Activated CD4-positive, alpha-beta memory T cell treated with anti-CD3 and anti-CD28 coated beads for 36 hours (primary cell): Measurements from ENCODE around the gene TOR2A. TPM values are rescaled to one million over a fixed set of nuclear protein-coding genes. Genes with fewer than 3 reads are reported as not detected.
A peak's percentile ranks its signal among the peaks of the same experiment; 100 is the strongest.

Experiments
- CTCF ChIA-PET: fragments of 350-600 bp; sonication (Branson Sonifier 250); formaldehyde crosslinking; loops from one replicate; lab custom pipeline; 2021; ENCODE audit warnings: antibody characterized with exemption, inconsistent platforms; lab: Charles Lee
- POLR2A ChIA-PET: fragments of 350-600 bp; sonication (Branson Sonifier 250); formaldehyde crosslinking; loops from one replicate; lab custom pipeline; 2021; ENCODE audit warnings: antibody characterized with exemption; lab: Charles Lee
- DNase-seq: peaks from one replicate; pipeline ENCODE4 v3.0.0-alpha.2; 2020
- H3K27ac Mint-ChIP-seq: one replicate; pipeline ENCODE4 v1.8.0; 2021; ENCODE audit warnings: mixed read lengths
- H3K27me3 Mint-ChIP-seq: one replicate; pipeline ENCODE4 v1.8.0; 2021; ENCODE audit warnings: mixed read lengths
- H3K36me3 Mint-ChIP-seq: one replicate; pipeline ENCODE4 v1.8.0; 2021; ENCODE audit warnings: mixed read lengths
- H3K4me1 Mint-ChIP-seq: one replicate; pipeline ENCODE4 v1.8.0; 2021; ENCODE audit warnings: low read depth, mixed read lengths
- H3K4me3 Mint-ChIP-seq: one replicate; pipeline ENCODE4 v1.8.0; 2021; ENCODE audit warnings: mild to moderate bottlenecking, mixed read lengths
- H3K9me3 Mint-ChIP-seq: one replicate; pipeline ENCODE4 v1.8.0; 2021; ENCODE audit warnings: mixed read lengths
- intact Hi-C: fragments of 100-400 bp; cut with micrococcal nuclease; formaldehyde crosslinking; loops from one replicate; pipeline ENCODE4 v1.15.1; 2023
- total RNA-seq, 2 experiments: library from RNA; stranded (reverse); gene quantifications; one replicate each; pipeline ENCODE4 v1.2.3, GENCODE V29; 2021

The TOR2A gene
- total RNA-seq, 2 experiments from 2014 or later = 12.7 to 16.2 TPM

GRCh38 chr9:127755061-127756060, 20.3 kb upstream of the TOR2A start:
- ChIA-PET POLR2A (interaction anchor here (1.2 kb wide), 1 partner anchor 12 kb away, joined by 5 read pairs; no protein-coding TSS in a partner anchor), CTCF (interaction anchor here (0.8 kb wide), 1 partner anchor 21 kb away, joined by 3 read pairs; the partner anchor contains the start of gene TOR2A)
- H3K27me3 Mint-ChIP-seq = no peaks in the 10 kb centered on the region
- no peak overlapping the region for H3K4me3 Mint-ChIP-seq
- no peaks in the 10 kb centered on the region for H3K4me1 Mint-ChIP-seq
- peaks cover 13% of the 10 kb centered on the region for H3K36me3 Mint-ChIP-seq
- no peak overlapping the region for H3K27ac Mint-ChIP-seq
- intact Hi-C loops = no loop called here
- no peak for DNase-seq
- no peaks in the 10 kb centered on the region for H3K9me3 Mint-ChIP-seq

DNA sequence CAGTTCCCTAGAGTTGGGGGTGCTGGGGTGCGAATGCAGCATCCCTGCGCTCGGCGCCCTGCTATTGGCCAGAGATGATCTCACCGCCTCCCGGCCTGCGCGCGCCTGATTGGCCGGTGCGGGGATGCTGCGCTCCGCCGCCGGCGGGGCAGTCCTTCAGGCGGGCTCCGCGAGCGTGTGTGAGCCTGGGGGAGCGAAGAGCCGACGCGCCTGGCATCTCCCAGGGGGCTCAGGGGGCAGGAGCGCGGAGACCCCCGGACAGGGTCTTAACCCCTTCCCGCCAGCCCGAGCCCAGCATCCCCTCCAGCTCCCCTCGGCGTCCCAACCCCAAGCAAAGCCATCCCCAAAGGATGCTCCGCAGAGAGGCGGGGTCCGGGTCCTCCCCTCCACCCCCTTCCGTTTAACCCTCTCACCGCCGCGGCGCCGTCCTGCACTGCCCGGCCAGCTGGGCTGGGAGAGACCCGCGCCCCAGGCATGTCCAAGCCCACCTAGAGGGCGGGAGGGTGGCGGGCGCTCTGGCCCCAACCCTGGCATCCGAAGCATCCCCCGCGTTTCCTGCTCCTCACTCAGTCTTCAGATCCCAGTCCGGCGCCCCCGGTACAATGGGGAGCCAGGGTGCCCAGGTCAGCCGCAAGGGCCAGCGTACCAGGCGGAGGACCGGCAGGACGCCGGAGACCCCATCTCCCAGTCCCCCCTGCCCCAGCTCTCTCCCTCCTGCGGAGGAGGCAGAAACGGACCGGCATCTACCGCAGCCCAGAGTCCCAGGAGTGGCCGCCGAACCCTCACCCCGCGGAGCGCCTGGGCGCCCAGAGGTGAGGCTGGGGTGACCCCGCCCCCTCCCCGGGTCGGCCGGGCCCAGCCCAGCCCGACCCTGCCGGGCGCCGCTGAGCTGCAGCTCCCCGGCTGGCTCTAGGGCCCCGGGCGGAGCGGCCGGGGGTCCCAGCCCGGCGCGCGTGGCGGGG, 19.3 kb upstream of the TOR2A start:
- no peaks in the 10 kb centered on the region for H3K27me3 Mint-ChIP-seq
- no peak overlapping the region for H3K27ac Mint-ChIP-seq
- intact Hi-C loops = no loop called here
- H3K4me1 Mint-ChIP-seq = no peaks in the 10 kb centered on the region
- no peak overlapping the region for H3K4me3 Mint-ChIP-seq
- no peak for DNase-seq
- H3K9me3 Mint-ChIP-seq = no peaks in the 10 kb centered on the region
- H3K36me3 Mint-ChIP-seq = peaks cover 18% of the 10 kb centered on the region
- CTCF ChIA-PET = interaction anchor here (0.6 to 1.1 kb wide), 2 partner anchors 11 to 290 kb away, joined by 3 read pairs; no protein-coding TSS in a partner anchor
- POLR2A ChIA-PET = no interaction called here

DNA sequence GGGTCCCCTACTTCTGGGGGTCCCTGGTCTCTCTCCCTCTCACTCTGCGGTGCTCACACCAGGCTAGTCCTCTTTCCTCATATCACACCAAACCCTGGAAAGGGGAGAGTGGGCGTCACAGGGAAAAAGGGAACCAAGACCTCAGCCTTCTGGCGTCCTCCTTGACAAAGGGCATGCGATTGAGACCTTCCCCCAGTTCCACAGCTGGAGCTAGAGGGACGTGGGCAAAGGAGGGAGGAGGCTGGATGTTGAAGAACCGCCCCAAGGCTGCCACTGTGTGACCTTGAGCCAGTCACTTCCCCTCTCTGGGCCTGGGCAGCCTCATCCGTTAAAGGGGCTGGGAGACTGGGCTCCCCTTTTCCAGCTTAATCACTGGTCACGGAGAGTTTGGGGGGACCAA, 18.5 kb upstream of the TOR2A start:
- POLR2A ChIA-PET = no interaction called here
- no peaks in the 10 kb centered on the region for H3K27me3 Mint-ChIP-seq
- CTCF ChIA-PET = interaction anchor here (0.6 to 1.1 kb wide), 2 partner anchors 12 to 289 kb away, joined by 3 read pairs; no protein-coding TSS in a partner anchor
- DNase-seq = no peak
- H3K36me3 Mint-ChIP-seq = peaks cover 19% of the 10 kb centered on the region
- intact Hi-C loops = no loop called here
- H3K4me3 Mint-ChIP-seq = no peak overlapping the region
- H3K4me1 Mint-ChIP-seq = no peaks in the 10 kb centered on the region
- H3K27ac Mint-ChIP-seq = no peak overlapping the region
- no peaks in the 10 kb centered on the region for H3K9me3 Mint-ChIP-seq

DNA sequence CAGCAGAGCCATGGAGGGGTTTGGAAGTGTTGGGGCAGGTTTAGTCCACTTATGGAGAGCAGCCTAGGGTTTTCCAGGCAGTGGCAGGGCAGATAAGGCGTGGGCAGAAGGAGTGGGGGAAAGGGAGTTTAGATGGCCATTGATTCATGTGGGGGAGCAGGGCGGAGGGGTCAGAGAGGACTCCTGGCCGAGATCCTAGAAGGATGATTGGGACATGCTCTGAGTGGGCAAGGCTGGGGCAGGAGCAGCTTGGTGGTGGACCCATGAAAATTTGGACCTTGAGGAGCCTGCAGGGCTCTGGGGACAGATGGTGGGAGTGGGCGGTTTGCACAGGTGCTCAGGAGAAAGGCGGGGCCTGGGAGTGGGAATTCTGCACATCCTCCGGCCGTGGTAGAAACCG, 18.1 kb upstream of the TOR2A start:
- Mint-ChIP-seq H3K27ac (no peak overlapping the region), H3K27me3 (no peaks in the 10 kb centered on the region), H3K9me3 (no peaks in the 10 kb centered on the region), H3K4me1 (no peaks in the 10 kb centered on the region), H3K36me3 (peaks cover 17% of the 10 kb centered on the region), H3K4me3 (no peak overlapping the region)
- ChIA-PET POLR2A (no interaction called here), CTCF (interaction anchor here (1.1 kb wide), 1 partner anchor 13 kb away, joined by 3 read pairs; no protein-coding TSS in a partner anchor)
- intact Hi-C loops = no loop called here
- no peak for DNase-seq

GRCh38 chr9:127751269-127752054, 16.4 kb upstream of the TOR2A start:
- POLR2A ChIA-PET = no interaction called here
- no peak for DNase-seq
- no peaks in the 10 kb centered on the region for H3K27me3 Mint-ChIP-seq

DNA sequence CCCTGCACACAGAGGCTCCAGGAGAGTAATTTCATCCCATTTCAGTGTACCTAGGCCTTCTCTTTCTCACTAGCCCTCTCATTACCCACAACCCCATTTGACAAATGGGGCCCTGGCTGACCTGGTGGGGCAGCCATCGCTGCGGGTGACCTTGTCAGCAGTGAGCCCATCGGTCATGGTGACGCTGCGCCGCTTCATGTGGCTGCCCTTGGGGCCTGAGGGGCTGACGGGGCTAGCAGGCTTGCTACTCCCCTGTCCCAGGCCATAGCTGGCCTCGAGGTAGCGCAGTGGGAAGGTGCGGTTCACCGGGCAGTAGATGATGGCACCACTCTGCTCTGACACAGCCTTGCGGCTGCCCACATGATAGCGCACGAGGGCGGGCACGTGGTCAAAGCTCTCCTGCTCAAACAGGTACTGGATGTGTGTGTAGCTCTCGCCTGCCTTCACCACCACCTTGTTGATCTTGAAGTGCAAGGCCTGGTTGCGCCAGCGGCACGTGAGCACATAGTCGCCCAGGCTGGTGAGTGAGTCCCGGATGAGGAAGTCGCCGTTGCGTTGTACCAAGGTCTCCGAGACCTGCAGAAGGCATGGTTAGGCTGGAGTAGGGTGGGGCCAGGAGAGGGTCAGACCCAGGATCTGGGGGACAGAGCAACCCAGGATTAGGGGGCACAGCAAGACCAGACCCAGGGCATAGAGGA, 14.1 kb upstream of the TOR2A start:
- DNase-seq = no peak
- Mint-ChIP-seq H3K9me3 (no peaks in the 10 kb centered on the region), H3K4me3 (no peak overlapping the region), H3K36me3 (peaks cover 26% of the 10 kb centered on the region), H3K27me3 (no peaks in the 10 kb centered on the region), H3K27ac (no peak overlapping the region), H3K4me1 (no peaks in the 10 kb centered on the region)
- intact Hi-C loops = no loop called here
- POLR2A ChIA-PET = no interaction called here
- CTCF ChIA-PET = no interaction called here

More at GRCh38 chr9:127751269-127752054, 16.4 kb upstream of the TOR2A start:
- no peak overlapping the region for H3K4me3 Mint-ChIP-seq
- no peaks in the 10 kb centered on the region for H3K9me3 Mint-ChIP-seq
- intact Hi-C loops = no loop called here
- CTCF ChIA-PET = interaction anchor here (0.6 to 1.4 kb wide), 2 partner anchors 17 to 118 kb away, joined by 3 to 4 read pairs; partner anchors contain the start of gene TOR2A
- no peaks in the 10 kb centered on the region for H3K4me1 Mint-ChIP-seq
- no peak overlapping the region for H3K27ac Mint-ChIP-seq
- H3K36me3 Mint-ChIP-seq = peaks cover 26% of the 10 kb centered on the region

GRCh38 chr9:127746959-127747569, 12.0 kb upstream of the TOR2A start:
- H3K36me3 Mint-ChIP-seq = peaks cover 31% of the 10 kb centered on the region
- no peak overlapping the region for H3K4me3 Mint-ChIP-seq
- H3K27ac Mint-ChIP-seq = no peak overlapping the region
- POLR2A ChIA-PET = no interaction called here
- DNase-seq = no peak
- no peaks in the 10 kb centered on the region for H3K27me3 Mint-ChIP-seq
- H3K9me3 Mint-ChIP-seq = no peaks in the 10 kb centered on the region
- no peaks in the 10 kb centered on the region for H3K4me1 Mint-ChIP-seq
- CTCF ChIA-PET = interaction anchor here (1.0 kb wide), 1 partner anchor 122 kb away, joined by 3 read pairs; no protein-coding TSS in a partner anchor
- intact Hi-C loops = no loop called here

DNA sequence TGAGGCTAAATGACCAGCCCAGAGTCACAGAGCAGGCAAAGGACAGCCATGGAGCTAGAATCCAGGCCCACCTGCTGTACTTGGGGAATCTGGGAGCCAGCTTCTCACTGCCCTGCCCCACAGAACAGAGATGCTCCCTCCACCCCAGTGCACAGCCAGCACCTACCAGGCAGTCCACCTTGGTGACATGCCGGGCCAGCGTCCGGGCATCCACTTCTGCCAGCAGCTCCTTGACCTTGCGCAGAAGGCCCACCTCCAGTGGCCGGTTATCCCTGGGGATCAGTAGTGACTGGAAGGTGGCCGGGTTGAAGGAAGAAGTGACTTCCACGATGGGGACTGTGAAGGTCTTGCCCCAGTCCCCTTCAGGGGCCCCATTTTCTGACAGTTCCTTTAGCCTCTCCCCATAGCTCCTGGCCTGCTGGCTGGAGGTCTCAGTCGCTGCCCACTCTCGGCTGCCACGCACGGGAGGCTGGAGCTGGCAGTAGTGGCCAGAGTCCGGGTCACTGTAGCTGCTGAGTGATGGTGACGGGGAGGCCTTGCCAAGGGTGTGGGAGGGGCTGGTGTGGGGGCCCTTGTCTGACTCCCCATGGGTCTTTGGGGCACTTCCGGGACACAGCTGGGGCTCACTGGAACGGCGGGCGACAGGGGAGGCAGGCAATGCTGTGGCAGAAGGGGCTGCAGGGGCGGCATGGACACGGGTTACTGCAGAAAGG, 9.5 kb upstream of the TOR2A start:
- Mint-ChIP-seq H3K4me3 (no peak overlapping the region), H3K36me3 (peaks cover 28% of the 10 kb centered on the region), H3K27ac (peak overlapping the region; percentile 46), H3K27me3 (no peaks in the 10 kb centered on the region), H3K9me3 (no peaks in the 10 kb centered on the region), H3K4me1 (no peaks in the 10 kb centered on the region)
- intact Hi-C loops = no loop called here
- DNase-seq = no peak
- ChIA-PET POLR2A (interaction anchor here (1.0 to 1.8 kb wide), 5 partner anchors 10 to 34 kb away, joined by 3 to 6 read pairs (median 5); partner anchors contain the start of genes SH2D3C and TOR2A), CTCF (interaction anchor here (0.7 to 4.0 kb wide), 4 partner anchors 9 to 125 kb away, joined by 3 to 23 read pairs (median 8); partner anchors contain the start of gene TOR2A)

- H3K4me3 Mint-ChIP-seq = no peak overlapping the region
- H3K27me3 Mint-ChIP-seq = no peaks in the 10 kb centered on the region
- CTCF ChIA-PET = interaction anchor here (2.3 to 4.0 kb wide), 2 partner anchors 7 to 127 kb away, joined by 9 to 23 read pairs; partner anchors contain the start of gene TOR2A
- H3K4me1 Mint-ChIP-seq = no peaks in the 10 kb centered on the region
- DNase-seq = no peak
- intact Hi-C loops = no loop called here
- H3K27ac Mint-ChIP-seq = no peak overlapping the region
- POLR2A ChIA-PET = interaction anchor here (1.1 to 1.8 kb wide), 2 partner anchors 13 to 28 kb away, joined by 5 read pairs; no protein-coding TSS in a partner anchor
- H3K9me3 Mint-ChIP-seq = no peaks in the 10 kb centered on the region
- H3K36me3 Mint-ChIP-seq = peaks cover 24% of the 10 kb centered on the region
Measured at GRCh38 chr9:127742435-127743088, 7.5 kb upstream of the TOR2A start.
